Stimulated activated CD8-positive, alpha-beta memory T cell treated with anti-CD3 and anti-CD28 coated beads, Interleukin-4, amount 100 ng/mL, for 4 hours (primary cell): ENCODE results near the gene TAF4.
"Not testable (repeated sequence)": the region's sequence is repeated elsewhere in the genome, so short reads cannot be mapped to it uniquely, and the experiment has no call there.

Experiments used
- DNase-seq, 2 donors: peaks; one replicate each; pipeline ENCODE4 v3.0.0-alpha.2; 2020; ENCODE audit warnings: low read depth in 2 of 2, low spot score in 1 of 2

The TAF4 gene

DNA sequence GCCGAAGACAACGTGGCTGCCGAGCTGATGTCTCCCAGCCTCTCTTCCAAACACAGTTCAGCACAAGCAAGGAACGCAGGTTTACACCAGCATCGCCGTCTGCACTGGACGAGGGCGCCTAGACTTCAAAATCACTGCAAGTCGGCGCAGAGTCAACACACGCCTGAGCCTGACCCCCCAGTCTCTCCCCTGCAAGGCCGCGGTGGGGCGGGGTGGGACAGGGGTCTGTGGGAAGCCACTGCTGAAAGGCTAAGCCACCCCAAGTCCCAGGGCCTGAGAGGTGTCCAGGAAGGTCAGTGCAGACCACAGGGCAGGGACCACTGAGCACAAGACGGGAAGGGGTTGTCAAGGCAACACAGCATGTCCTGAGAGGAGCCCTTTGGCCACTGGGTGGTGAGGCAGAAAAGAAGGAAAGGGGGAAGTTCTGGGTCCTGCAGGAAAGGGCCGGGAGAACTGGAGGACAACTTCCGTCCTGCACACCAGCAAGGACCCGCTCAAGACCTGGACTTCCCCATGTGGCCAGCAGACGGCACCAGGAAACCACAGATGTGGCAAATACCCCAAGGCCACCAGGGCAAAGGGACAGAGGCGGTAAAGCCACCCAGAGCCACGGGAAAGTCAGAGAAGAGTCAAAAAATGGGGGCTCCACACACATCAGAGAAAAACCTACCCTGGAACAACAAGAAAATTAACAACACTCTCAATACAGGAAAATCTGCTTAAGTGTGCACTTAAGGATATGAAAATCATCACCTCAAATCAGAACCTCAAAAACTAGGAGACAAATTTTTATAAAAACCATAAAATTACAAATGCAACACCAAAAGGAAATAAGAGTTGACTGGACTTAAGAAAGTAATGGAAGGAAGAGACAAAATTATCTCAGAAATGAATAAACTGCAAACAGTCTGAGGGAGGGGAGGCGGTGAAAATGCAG lies 84.8 kb downstream of the TAF4 start:
- no peak for DNase-seq

GRCh38 chr20:61979701-61980635 lies 85.7 kb downstream of the TAF4 start:
- DNase-seq, result no peak

GRCh38 chr20:61979090-61979489 lies 86.6 kb downstream of the TAF4 start:
- no peak for DNase-seq

GRCh38 chr20:61978491-61978890 lies 87.2 kb downstream of the TAF4 start:
- DNase-seq, result no peak

DNA sequence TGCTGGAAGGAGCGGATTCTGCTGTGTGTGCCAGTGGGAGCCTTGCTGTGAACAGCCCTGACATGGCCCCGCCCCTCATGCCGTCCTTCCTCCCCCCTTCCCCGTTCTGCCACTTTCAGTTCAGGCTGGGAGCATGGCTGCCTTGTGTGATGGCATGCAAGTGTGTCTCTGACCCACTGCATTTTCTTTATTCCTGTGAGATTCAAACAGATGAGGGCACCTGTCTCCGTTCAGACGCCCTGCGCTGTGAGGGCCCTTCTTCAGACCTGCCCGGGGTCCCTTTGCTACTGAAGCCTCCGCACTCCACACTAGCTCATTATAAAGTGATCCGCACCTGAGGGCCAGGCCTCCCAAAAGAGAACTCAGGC lies 88.3 kb downstream of the TAF4 start:
- DNase-seq, result no peak

DNA sequence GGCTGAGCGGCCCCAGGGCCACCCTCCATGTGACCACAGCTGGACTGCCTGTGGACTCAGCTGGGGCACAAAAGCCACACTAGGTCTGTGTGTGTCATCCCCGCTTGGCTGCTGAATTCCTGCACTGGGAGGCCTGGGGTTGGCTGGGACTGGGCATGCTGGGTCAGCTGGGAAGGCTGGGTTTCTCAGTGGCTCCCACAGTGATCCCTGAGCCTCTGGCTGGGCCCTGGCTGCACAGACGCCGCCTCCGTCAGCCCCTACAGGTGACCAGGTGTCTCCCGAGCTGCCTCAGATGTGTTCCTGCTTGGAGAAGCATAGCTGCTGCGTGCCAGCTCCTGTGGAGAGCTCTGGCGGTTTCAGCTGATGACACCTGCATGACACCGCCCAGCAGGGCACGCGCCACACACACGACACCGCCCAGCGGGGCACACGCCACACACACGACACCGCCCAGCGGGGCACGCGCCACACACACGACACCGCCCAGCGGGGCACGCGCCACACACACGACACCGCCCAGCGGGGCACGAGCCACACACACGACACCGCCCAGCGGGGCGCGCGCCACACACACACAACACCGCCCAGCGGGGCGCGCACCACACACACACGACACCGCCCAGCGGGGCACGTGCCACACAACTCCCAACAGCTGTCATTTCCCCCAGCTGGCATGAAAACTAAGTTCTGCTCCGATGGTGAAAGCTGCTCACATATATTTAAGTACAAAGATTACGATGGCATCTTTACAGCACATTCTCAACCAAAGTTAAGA lies 88.8 kb downstream of the TAF4 start:
- DNase-seq, result no peak

- DNase-seq, result no peak
Observed at GRCh38 chr20:61976263-61976643, 89.4 kb downstream of the TAF4 start.

DNA sequence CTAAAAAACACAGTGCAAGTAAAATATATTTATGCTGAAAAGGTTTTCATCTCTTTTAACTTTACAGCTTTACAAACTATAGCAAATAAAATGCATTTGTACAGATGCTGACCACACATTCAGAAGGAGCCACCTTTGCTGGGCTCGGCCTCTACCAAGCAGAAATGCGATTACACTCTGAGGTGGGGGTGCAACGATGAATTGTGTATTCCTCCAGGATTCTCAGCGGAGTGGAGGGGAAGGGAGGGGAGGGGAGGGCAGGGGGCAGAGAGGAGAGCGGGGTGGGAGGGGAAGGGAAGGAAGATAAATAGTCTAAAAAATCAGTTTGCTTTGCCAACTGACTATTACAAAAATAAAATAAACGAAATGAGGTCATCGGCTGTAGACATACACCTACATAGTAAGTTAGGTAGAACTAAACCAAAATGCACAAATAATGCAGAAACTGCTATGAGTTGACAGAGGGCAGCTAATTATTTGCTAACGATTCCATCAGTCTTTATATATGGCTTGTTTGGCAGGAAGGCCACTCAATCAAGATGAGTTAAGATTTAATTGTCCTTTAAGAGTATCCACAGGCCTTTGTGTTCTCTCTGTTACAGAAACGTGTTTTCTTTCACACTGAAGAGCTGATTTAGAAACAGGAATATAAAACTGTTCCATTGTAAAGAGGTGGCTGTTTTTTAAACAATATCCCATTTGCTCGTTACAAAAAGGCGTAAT lies 90.1 kb downstream of the TAF4 start:
- DNase-seq, result no peak

GRCh38 chr20:61974357-61974665 lies 91.4 kb downstream of the TAF4 start:
- no peak for DNase-seq

DNA sequence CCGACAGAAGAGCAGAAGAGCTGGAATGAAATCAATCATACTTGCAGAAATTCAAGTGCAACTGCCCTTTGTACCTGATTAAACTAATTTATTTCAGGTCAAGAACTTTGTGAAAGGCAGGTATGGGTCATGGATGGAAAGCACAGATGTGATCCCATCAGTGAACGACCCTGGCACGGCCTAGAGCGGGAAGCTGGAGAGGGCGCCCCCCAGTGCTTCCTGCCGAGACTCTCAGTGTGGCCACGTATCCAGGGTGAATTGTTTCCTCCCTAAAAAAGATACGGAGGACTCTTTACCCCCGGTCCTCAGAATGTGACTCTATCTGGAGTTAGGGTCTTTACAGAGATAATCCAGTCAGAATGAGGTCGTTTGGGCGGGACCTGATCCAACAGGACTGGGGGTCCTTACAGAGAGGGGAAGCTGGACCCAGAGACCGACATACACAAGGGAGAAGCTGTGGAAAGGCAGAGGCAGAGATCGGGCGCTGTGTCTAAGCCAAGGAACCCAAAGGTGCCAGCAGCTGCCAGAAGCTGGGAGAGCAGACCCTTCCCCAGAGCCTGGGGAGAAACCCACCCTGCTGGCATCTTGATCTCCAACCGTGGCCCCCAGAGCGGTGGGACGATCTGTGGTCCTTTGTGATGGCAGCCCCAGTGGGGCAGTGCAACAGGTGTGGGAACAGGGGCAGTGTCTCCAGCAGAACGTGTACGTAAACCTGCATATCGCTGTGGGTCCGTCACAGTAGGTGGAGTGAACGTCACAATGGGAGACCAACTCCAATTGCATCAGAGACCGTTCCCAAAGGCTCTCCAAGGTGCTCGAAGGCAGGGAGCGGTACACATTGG lies 91.9 kb downstream of the TAF4 start:
- no peak for DNase-seq

- DNase-seq, result no peak
Observed at GRCh38 chr20:61972636-61973508, 92.8 kb downstream of the TAF4 start.

GRCh38 chr20:61971595-61971994 lies 94.1 kb downstream of the TAF4 start:
- not testable (repeated sequence) for DNase-seq

DNA sequence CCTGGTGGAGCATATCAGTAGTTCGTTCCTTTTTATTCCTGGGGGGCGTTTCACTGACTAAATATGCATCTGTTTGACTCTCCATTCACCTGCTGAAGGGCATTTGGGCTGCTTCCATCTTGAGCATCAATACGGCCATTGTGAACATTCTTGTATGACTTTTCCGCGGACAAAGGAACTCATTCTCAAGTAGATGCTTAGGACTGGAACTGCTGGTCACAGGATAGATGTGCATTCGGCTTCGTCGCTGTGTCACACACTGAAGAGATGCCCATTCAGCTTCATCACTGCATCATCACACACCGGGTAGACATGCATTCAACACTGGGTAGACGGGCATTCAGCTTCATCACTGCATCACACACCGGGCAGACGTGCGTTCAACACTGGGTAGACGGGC lies 95.3 kb downstream of the TAF4 start:
- DNase-seq, result no peak

- DNase-seq, result no peak
Observed at GRCh38 chr20:61969806-61970205, 95.9 kb downstream of the TAF4 start.

- no peak for DNase-seq
Observed at GRCh38 chr20:61968932-61969331, 96.7 kb downstream of the TAF4 start.

DNA sequence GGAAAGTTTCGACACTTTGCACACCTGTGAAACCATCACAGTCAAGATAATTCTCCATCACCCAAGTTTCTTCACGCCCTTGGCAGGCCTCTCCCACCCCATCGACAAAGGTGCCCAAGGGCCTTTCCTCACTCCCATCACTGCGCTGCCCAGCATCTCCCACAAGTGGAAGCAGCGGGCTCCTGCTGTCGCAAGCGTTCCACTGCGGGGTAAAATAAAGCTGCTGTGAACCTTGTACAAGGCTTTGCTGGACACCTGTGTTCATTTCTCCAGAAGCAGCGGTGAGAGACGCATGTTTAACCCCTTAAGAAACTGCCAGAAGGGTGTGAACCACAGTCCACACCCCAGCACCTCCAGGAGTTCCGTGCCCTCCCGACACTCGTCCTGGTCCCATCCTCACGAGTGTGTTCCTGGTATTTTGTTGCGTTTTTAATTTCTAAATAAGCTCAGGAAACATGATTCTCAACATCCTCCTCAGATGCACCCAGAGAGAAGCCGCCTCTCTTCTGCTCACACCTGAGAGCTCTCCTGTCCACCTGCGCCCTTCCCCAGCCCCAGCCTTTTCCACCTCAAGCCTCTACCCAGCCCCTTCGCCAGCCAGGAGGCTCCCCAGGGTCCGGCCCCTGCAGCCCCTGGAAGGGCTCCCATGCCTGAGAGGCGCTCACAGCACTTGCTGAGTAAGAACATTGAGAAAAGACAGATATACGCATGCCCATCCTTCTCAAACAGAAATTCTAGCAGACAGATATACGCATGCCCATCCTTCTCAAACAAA lies 97.5 kb downstream of the TAF4 start:
- no peak for DNase-seq

GRCh38 chr20:61967300-61967699 lies 98.4 kb downstream of the TAF4 start:
- DNase-seq, result no peak
